Stimulated activated CD4-positive, alpha-beta T cell treated with anti-CD3 and anti-CD28 coated beads, Interleukin-1b, Interleukin-23, amount 100 ng/mL, for 48 hours (primary cell): ENCODE results near the gene ARID4A.
"Not testable (repeated sequence)": the region's sequence is repeated elsewhere in the genome, so short reads cannot be mapped to it uniquely, and the experiment has no call there.

Experiments
- DNase-seq: peaks from one replicate; pipeline ENCODE4 v3.0.0-alpha.2; 2020

Gene ARID4A

GRCh38 chr14:58291646-58292045 is 6.7 kb upstream of the ARID4A start:
- DNase-seq = no peak

- no peak for DNase-seq
Observed at GRCh38 chr14:58292187-58292586, 6.2 kb upstream of the ARID4A start.

- no peak for DNase-seq
Observed at GRCh38 chr14:58294201-58294600, 4.2 kb upstream of the ARID4A start.

GRCh38 chr14:58296726-58297125 is 1.6 kb upstream of the ARID4A start:
- no peak for DNase-seq

- no peak for DNase-seq
Observed at GRCh38 chr14:58297412-58297761, 968 bp upstream of the ARID4A start.

GRCh38 chr14:58297762-58298476 is 436 bp upstream of the ARID4A start:
- peak; percentile 99 for DNase-seq

- no peak for DNase-seq
Observed at GRCh38 chr14:58299401-58300330, 1.3 kb downstream of the ARID4A start.

- DNase-seq = no peak
Observed at GRCh38 chr14:58301416-58301815, 3.1 kb downstream of the ARID4A start.

- DNase-seq = no peak
Observed at GRCh38 chr14:58305730-58306129, 7.4 kb downstream of the ARID4A start.

GRCh38 chr14:58307597-58308316 is 9.4 kb downstream of the ARID4A start:
- no peak for DNase-seq

GRCh38 chr14:58309086-58309485 is 10.7 kb downstream of the ARID4A start:
- DNase-seq = no peak

- no peak for DNase-seq
Observed at GRCh38 chr14:58313699-58314098, 15.3 kb downstream of the ARID4A start.

- DNase-seq = no peak
Observed at GRCh38 chr14:58315606-58316005, 17.3 kb downstream of the ARID4A start.

GRCh38 chr14:58327019-58327418 is 28.7 kb downstream of the ARID4A start:
- no peak for DNase-seq

- peak; percentile 83 for DNase-seq
Observed at GRCh38 chr14:58331111-58331510, 32.8 kb downstream of the ARID4A start.

GRCh38 chr14:58332561-58332960 is 34.2 kb downstream of the ARID4A start:
- DNase-seq = no peak

GRCh38 chr14:58339666-58340065 is 41.3 kb downstream of the ARID4A start:
- not testable (repeated sequence) for DNase-seq

- DNase-seq = no peak
Observed at GRCh38 chr14:58341152-58341748, 42.9 kb downstream of the ARID4A start.

GRCh38 chr14:58343535-58343934 is 45.2 kb downstream of the ARID4A start:
- DNase-seq = not testable (repeated sequence)

GRCh38 chr14:58353516-58354299 is 55.4 kb downstream of the ARID4A start:
- DNase-seq = no peak

- no peak for DNase-seq
Observed at GRCh38 chr14:58354808-58355207, 56.5 kb downstream of the ARID4A start.

GRCh38 chr14:58356268-58356667 is 57.9 kb downstream of the ARID4A start:
- no peak for DNase-seq
